H9 (cell line): Measurements from ENCODE around the gene IL1RAPL1. TPM values are rescaled to one million over a fixed set of nuclear protein-coding genes. Genes with fewer than 3 reads are reported as not detected.

ENCODE experiments used
- DNase-seq: peaks from one replicate; pipeline ENCODE4 v3.0.0-alpha.2; 2017
- H2AFZ ChIP-seq: one replicate; pipeline ENCODE4 v1.6.1; 2013; ENCODE audit warnings: mild to moderate bottlenecking, low read length, control low read depth, moderate library complexity
- H2AK5ac ChIP-seq: 2 replicates; pipeline ENCODE4 v1.6.1; 2013; ENCODE audit warnings: low read length, control low read depth, mixed read lengths; ENCODE audit not compliant: insufficient read length
- H2BK120ac ChIP-seq: one replicate; pipeline ENCODE4 v1.6.1; 2013; ENCODE audit warnings: low read depth, mild to moderate bottlenecking, low read length, control low read depth, inconsistent platforms; ENCODE audit not compliant: poor library complexity, severe bottlenecking
- H2BK12ac ChIP-seq: 2 replicates; pipeline ENCODE4 v1.6.1; 2013; ENCODE audit warnings: low read length, control low read depth, mixed read lengths, low read depth; ENCODE audit not compliant: insufficient read length
- H2BK15ac ChIP-seq: 2 replicates; pipeline ENCODE4 v1.6.1; 2013; ENCODE audit warnings: low read depth, low read length, control low read depth
- H2BK20ac ChIP-seq: one replicate; pipeline ENCODE4 v1.6.1; 2013; ENCODE audit warnings: low read depth, mild to moderate bottlenecking, low read length, control low read depth, inconsistent platforms; ENCODE audit not compliant: poor library complexity, severe bottlenecking
- H2BK5ac ChIP-seq: 2 replicates; pipeline ENCODE4 v1.6.1; 2013; ENCODE audit warnings: low read length, control low read depth, mixed read lengths; ENCODE audit not compliant: insufficient read length
- H3K14ac ChIP-seq: 2 replicates; pipeline ENCODE4 v1.6.1; 2013; ENCODE audit warnings: low read length, control low read depth; ENCODE audit not compliant: insufficient read depth
- H3K18ac ChIP-seq: 2 replicates; pipeline ENCODE4 v1.6.1; 2013; ENCODE audit warnings: low read depth, mild to moderate bottlenecking, mixed read lengths, low read length, control low read depth; ENCODE audit not compliant: insufficient read length
- H3K23ac ChIP-seq: 2 replicates; pipeline ENCODE4 v1.6.1; 2013; ENCODE audit warnings: low read length, control low read depth, mixed read lengths, low read depth; ENCODE audit not compliant: insufficient read length
- H3K23me2 ChIP-seq: 2 replicates; pipeline ENCODE4 v1.6.1; 2013; ENCODE audit warnings: low read depth, mild to moderate bottlenecking, mixed read lengths, low read length, control low read depth; ENCODE audit not compliant: insufficient read length, poor library complexity, severe bottlenecking
- H3K27ac ChIP-seq: 2 replicates; pipeline ENCODE4 v1.5.1; 2013; ENCODE audit warnings: low read length, control low read depth, mixed read lengths, low read depth; ENCODE audit not compliant: insufficient read length
- H3K27me3 ChIP-seq: 2 replicates; pipeline ENCODE4 v1.6.1; 2013; ENCODE audit warnings: low read length, control low read depth, inconsistent platforms; ENCODE audit not compliant: insufficient read depth
- H3K4ac ChIP-seq: 2 replicates; pipeline ENCODE4 v1.6.1; 2013; ENCODE audit warnings: low read depth, mild to moderate bottlenecking, control low read depth, inconsistent platforms, low read length, moderate library complexity
- H3K4me1 ChIP-seq: 2 replicates; pipeline ENCODE4 v1.6.1; 2013; ENCODE audit warnings: low read length, control low read depth, inconsistent platforms; ENCODE audit not compliant: insufficient read depth
- H3K4me2 ChIP-seq: 2 replicates; pipeline ENCODE4 v1.6.1; 2013; ENCODE audit warnings: low read length, control low read depth, mixed read lengths; ENCODE audit not compliant: insufficient read length, insufficient read depth
- H3K56ac ChIP-seq: 2 replicates; pipeline ENCODE4 v1.6.1; 2013; ENCODE audit warnings: low read depth, mild to moderate bottlenecking, mixed read lengths, low read length, control low read depth; ENCODE audit not compliant: insufficient read length
- H3K79me1 ChIP-seq: 2 replicates; pipeline ENCODE4 v1.6.1; 2013; ENCODE audit warnings: low read depth, mild to moderate bottlenecking, moderate library complexity, low read length, control low read depth, inconsistent platforms; ENCODE audit not compliant: insufficient read depth, poor library complexity, severe bottlenecking
- H3K79me2 ChIP-seq: 2 replicates; pipeline ENCODE4 v1.6.1; 2013; ENCODE audit warnings: low read length, control low read depth, inconsistent platforms; ENCODE audit not compliant: insufficient read depth
- H3K9ac ChIP-seq: 2 replicates; pipeline ENCODE4 v1.6.1; 2013; ENCODE audit warnings: low read length, control low read depth, mixed read lengths; ENCODE audit not compliant: insufficient read length; ENCODE audit errors: extremely low read depth
- H3K9me3 ChIP-seq: one replicate; pipeline ENCODE4 v1.6.1; 2013; ENCODE audit warnings: low read depth, low read length, inconsistent platforms; ENCODE audit not compliant: control insufficient read depth
- H3T11ph ChIP-seq: one replicate; pipeline ENCODE4 v1.6.1; 2013; ENCODE audit warnings: mild to moderate bottlenecking, low read length, control low read depth, inconsistent platforms
- H4K20me1 ChIP-seq: one replicate; pipeline ENCODE4 v1.6.1; 2013; ENCODE audit not compliant: control insufficient read depth, insufficient read length, insufficient read depth
- H4K5ac ChIP-seq: 2 replicates; pipeline ENCODE4 v1.6.1; 2013; ENCODE audit warnings: low read depth, mild to moderate bottlenecking, mixed read lengths, low read length, control low read depth; ENCODE audit not compliant: insufficient read length
- H4K8ac ChIP-seq: replicated peaks from 2 replicates; pipeline ENCODE4 v1.6.1; 2013; ENCODE audit warnings: low read length, control low read depth, mixed read lengths, low read depth; ENCODE audit not compliant: insufficient read length
- H4K91ac ChIP-seq: 2 replicates; pipeline ENCODE4 v1.6.1; 2013; ENCODE audit warnings: low read depth, mild to moderate bottlenecking, moderate library complexity, mixed read lengths, low read length, control low read depth; ENCODE audit not compliant: insufficient read length
- H3K27ac Mint-ChIP-seq, 3 experiments: 2 replicates in 2 of 3; 3 replicates in 1 of 3; pipeline ENCODE4 v1.8.0; 2020 to 2021; ENCODE audit warnings: mixed read lengths in 3 of 3, mild to moderate bottlenecking in 1 of 3, moderate library complexity in 1 of 3
- H3K27me3 Mint-ChIP-seq: 2 replicates; pipeline ENCODE4 v1.8.0; 2021; ENCODE audit warnings: low read depth, mild to moderate bottlenecking, moderate library complexity, mixed read lengths
- H3K36me3 Mint-ChIP-seq, 3 experiments: 2 replicates in 2 of 3; 3 replicates in 1 of 3; pipeline ENCODE4 v1.8.0; 2020 to 2021; ENCODE audit warnings: low read depth in 3 of 3, mixed read lengths in 3 of 3; ENCODE audit not compliant: insufficient read depth in 1 of 3
- H3K4me1 Mint-ChIP-seq, 2 experiments: 2 replicates each; pipeline ENCODE4 v1.8.0; 2020; ENCODE audit warnings: mixed read lengths in 2 of 2
- H3K4me3 Mint-ChIP-seq, 2 experiments: 2 replicates in 1 of 2; 3 replicates in 1 of 2; pipeline ENCODE4 v1.8.0; 2020 to 2021; ENCODE audit warnings: mild to moderate bottlenecking in 2 of 2, mixed read lengths in 2 of 2, moderate library complexity in 1 of 2
- H3K9me3 Mint-ChIP-seq, 2 experiments: 2 replicates in 1 of 2; 3 replicates in 1 of 2; pipeline ENCODE4 v1.8.0; 2020; ENCODE audit warnings: mild to moderate bottlenecking in 2 of 2, mixed read lengths in 2 of 2, moderate library complexity in 1 of 2
- CTCF ChIP-seq: fragments of 200-600 bp; sonication (generic); conservative IDR thresholded peaks from 3 replicates; pipeline ENCODE4 v1.8.0; 2021; ENCODE audit warnings: antibody characterized with exemption, mild to moderate bottlenecking
- WGBS: extraction: QIAGEN DNeasy Blood & Tissue Kit; methylation state at CpG from one replicate; pipeline ENCODE4 v1.1.7; 2013; ENCODE audit warnings: missing lambda C conversion rate, low lambda C conversion rate, mixed read lengths; ENCODE audit not compliant: insufficient read length; ENCODE audit errors: extremely low coverage; 5-methylcytosine and 5-hydroxymethylcytosine counted together
- total RNA-seq: library from RNA; stranded (reverse); gene quantifications from 2 replicates; pipeline ENCODE4 v1.2.1, GENCODE V29; 2021

The IL1RAPL1 gene
- total RNA-seq, 1 experiment from 2014 or later, result 0.31 TPM

GRCh38 chrX:28888416-28888815 is 301.2 kb downstream of the IL1RAPL1 start:
- TF ChIP-seq CTCF, result no peak
- Histone ChIP-seq H2BK5ac (no peak overlapping the region), H3K79me2 (no peaks in the 10 kb centered on the region), H3K56ac (no peak overlapping the region), H2BK20ac (no peak overlapping the region), H2AFZ (no peak overlapping the region), H3K4me2 (no peak overlapping the region), H4K91ac (no peak overlapping the region), H3T11ph (no peak overlapping the region), H3K14ac (no peak overlapping the region), H2BK120ac (no peak overlapping the region), H4K5ac (no peak overlapping the region), H2BK15ac (no peak overlapping the region), H2AK5ac (no peak overlapping the region), H3K9me3 (no peaks in the 10 kb centered on the region), H3K4ac (no peak overlapping the region), H4K8ac (no peak overlapping the region), H3K27ac (no peak overlapping the region), H3K23me2 (no peaks in the 10 kb centered on the region), H3K23ac (no peak overlapping the region), H3K18ac (no peak overlapping the region), H2BK12ac (no peak overlapping the region), H4K20me1 (no peaks in the 10 kb centered on the region), H3K4me1 (no peaks in the 10 kb centered on the region), H3K79me1 (no peaks in the 10 kb centered on the region), H3K27me3 (no peaks in the 10 kb centered on the region), H3K9ac (no peak overlapping the region)
- Mint-ChIP-seq H3K9me3 (peaks cover 0 to 18% of the 10 kb centered on the region in 2 experiments; a peak in 3 of 5 replicates), H3K27ac (no peak overlapping the region), H3K27me3 (no peaks in the 10 kb centered on the region), H3K4me1 (peaks cover 3 to 14% of the 10 kb centered on the region in 2 experiments; a peak in 2 of 4 replicates), H3K4me3 (no peak overlapping the region), H3K36me3 (peaks cover 0 to 2% (median 0%) of the 10 kb centered on the region in 3 experiments; a peak in 1 of 7 replicates)
- no peak for DNase-seq
- no CpG with 5 or more reads among the region's 1 CpG for WGBS
